ENCODE measurements around the gene CELSR1.

CELSR1 gene

GRCh38 chr22:46575911-46576555, 38.6 kb upstream of the CELSR1 start:
- no peak for DNase-seq

GRCh38 chr22:46574993-46575910, 37.8 kb upstream of the CELSR1 start:
- no peak for DNase-seq

GRCh38 chr22:46574438-46574992, 37.1 kb upstream of the CELSR1 start:
- DNase-seq, result no peak

GRCh38 chr22:46573781-46574437, 36.5 kb upstream of the CELSR1 start:
- no peak for DNase-seq

GRCh38 chr22:46572911-46573780, 35.7 kb upstream of the CELSR1 start:
- no peak for DNase-seq

- no peak for DNase-seq
Observed at GRCh38 chr22:46571642-46572250, 34.3 kb upstream of the CELSR1 start.

- no peak for DNase-seq
Observed at GRCh38 chr22:46569848-46570695, 32.7 kb upstream of the CELSR1 start.

GRCh38 chr22:46569055-46569847, 31.8 kb upstream of the CELSR1 start:
- DNase-seq, result no peak

GRCh38 chr22:46568102-46568809, 30.8 kb upstream of the CELSR1 start:
- DNase-seq, result no peak

GRCh38 chr22:46567471-46567870, 30.1 kb upstream of the CELSR1 start:
- no peak for DNase-seq

- DNase-seq, result no peak
Observed at GRCh38 chr22:46564084-46564714, 26.8 kb upstream of the CELSR1 start.

GRCh38 chr22:46563381-46564083, 26.1 kb upstream of the CELSR1 start:
- peak; percentile 77 to 79 for DNase-seq

- no peak for DNase-seq
Observed at GRCh38 chr22:46561435-46561905, 24.1 kb upstream of the CELSR1 start.

- DNase-seq, result no peak
Observed at GRCh38 chr22:46560696-46561295, 23.4 kb upstream of the CELSR1 start.

GRCh38 chr22:46557736-46558480, 20.5 kb upstream of the CELSR1 start:
- no peak for DNase-seq

GRCh38 chr22:46556775-46557174, 19.4 kb upstream of the CELSR1 start:
- no peak for DNase-seq

GRCh38 chr22:46553189-46553588, 15.8 kb upstream of the CELSR1 start:
- no peak for DNase-seq

Measured in activated CD4-positive, alpha-beta T cell treated with anti-CD3 and anti-CD28 coated beads, Interleukin-2, amount 50 U/mL, for 4 hours (primary cell).